ENCODE data around the gene RAET1G.

DNA sequence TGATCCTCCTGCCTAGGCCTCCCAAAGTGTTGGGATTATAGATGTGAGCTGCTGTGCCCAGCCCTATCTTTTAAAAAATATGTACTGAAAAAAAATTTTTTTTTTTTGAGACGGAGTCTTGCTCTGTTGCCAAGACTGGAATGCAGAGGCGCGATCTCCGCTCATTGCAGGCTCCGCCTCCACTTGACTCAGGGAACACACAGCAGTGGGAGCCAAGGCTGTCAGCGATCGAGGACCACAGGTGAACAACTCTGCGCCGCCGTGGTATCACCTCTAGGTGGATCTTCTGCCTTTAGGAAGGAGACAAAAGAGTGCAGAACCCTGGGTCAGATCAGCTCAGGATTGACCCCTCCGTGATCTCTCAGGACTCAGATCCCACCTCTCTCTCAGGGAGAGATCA lies 38.7 kb downstream of the RAET1G start:
- no peak for TF ChIP-seq EZH2phosphoT487 (IDR thresholded peaks at IDR 0.05; ENCODE audit: insufficient read depth, low read depth)
- TF ChIP-seq EZH2 (IDR thresholded peaks at IDR 0.05; ENCODE audit: insufficient read depth, poor library complexity, severe bottlenecking), result no peak
